ENCODE data around the gene DBN1. TPM values are rescaled to one million over a fixed set of nuclear protein-coding genes. Genes with fewer than 3 reads are reported as not detected.

DBN1 gene
- total and polyA plus RNA-seq, 7 experiments from 2014 or later, result 0.64 to 8.8 (median 2.2) TPM

DNA sequence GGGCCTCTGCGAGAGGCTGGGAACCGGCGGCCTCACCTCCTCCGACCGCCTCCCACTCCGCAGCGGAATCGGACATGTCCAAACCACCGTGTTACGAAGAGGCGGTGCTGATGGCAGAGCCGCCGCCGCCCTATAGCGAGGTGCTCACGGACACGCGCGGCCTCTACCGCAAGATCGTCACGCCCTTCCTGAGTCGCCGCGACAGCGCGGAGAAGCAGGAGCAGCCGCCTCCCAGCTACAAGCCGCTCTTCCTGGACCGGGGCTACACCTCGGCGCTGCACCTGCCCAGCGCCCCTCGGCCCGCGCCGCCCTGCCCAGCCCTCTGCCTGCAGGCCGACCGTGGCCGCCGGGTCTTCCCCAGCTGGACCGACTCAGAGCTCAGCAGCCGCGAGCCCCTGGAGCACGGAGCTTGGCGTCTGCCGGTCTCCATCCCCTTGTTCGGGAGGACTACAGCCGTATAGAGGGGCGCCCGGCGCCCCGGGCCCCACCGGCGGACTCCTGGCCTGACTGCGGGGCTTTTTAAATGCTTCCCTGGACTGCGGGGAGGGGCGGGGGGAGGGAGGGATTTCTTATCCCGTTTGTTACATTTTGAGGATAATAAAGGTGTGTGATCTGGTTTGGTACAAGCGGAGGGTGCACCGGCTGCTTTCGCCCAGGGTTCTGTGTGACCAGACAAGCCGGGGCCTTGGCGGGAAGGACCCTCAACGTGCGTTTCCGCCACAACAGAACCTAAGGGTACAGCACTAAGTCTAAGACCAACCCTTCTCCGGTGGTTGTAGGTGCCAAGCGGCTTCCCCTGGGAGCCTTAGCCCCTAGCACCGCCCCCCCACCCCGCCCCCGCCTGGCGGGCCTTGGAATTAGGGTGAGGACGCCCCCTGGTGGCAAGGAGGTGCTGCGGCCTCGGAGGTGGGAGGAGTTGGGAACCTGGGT is 17.5 kb downstream of the DBN1 start:
- H3K27me3 ChIP-seq (ENCODE audit: control insufficient read depth in 2 of 2, insufficient read depth in 2 of 2, low read length in 2 of 2), result no peaks in the 10 kb centered on the region
- peaks cover 0 to 11% (median 0%) of the 10 kb centered on the region in 11 donors for H3K9me3 Mint-ChIP-seq
- peak overlapping the region; percentile 80 to 92 (median 86) for H3K4me3 Mint-ChIP-seq
- H3K27ac Mint-ChIP-seq, result peak overlapping the region; percentile 28 to 95 (median 85)
- H3K27ac ChIP-seq (ENCODE audit: low read depth, low read length), result peak overlapping the region; percentile 97
- ChIA-PET POLR2A (interaction anchor here (0.6 to 23.1 kb wide), 18 partner anchors 9 to 152 kb away, joined by 3 to 804 read pairs (median 5); partner anchors contain the start of genes GRK6, PRELID1, PRR7 and RAB24), CTCF (interaction anchor here (0.5 to 8.1 kb wide), 27 partner anchors 8 to 201 kb away, joined by 3 to 189 read pairs (median 5); partner anchors contain the start of genes F12, GRK6, PDLIM7 and PFN3)
- H3K36me3 ChIP-seq (ENCODE audit: control insufficient read depth in 2 of 3, insufficient read depth in 3 of 3, low read length in 3 of 3), result peaks cover 0 to 4% (median 0%) of the 10 kb centered on the region in 3 experiments
- ATAC-seq (peak; percentile 56), DNase-seq (peak; percentile 73 to 93 (median 86))
- peaks cover 12% of the 10 kb centered on the region in 2 donors for H3K4me1 ChIP-seq (ENCODE audit: control insufficient read depth in 2 of 2, insufficient read depth in 2 of 2, low read length in 2 of 2)
- H3K36me3 Mint-ChIP-seq, result no peaks in the 10 kb centered on the region
- intact Hi-C loops (cut with micrococcal nuclease), result loop anchor here (1.0 to 10.0 kb wide), 15 partner anchors 23 to 606 kb away; partner anchors contain the start of genes GRK6 (in 2 of the 2), NSD1 (in 2 of the 2), DDX41 (in 1 of the 2) and PDLIM7 (in 1 of the 2)
- peaks cover 0 to 22% (median 0%) of the 10 kb centered on the region in 5 donors for H3K27me3 Mint-ChIP-seq
- peak overlapping the region; percentile 70 for H3K4me3 ChIP-seq (ENCODE audit: low read length)
- H3K9me3 ChIP-seq (ENCODE audit: control insufficient read depth in 2 of 3, low read length in 3 of 3), result no peaks in the 10 kb centered on the region
- peaks cover 10 to 27% (median 17%) of the 10 kb centered on the region in 7 donors for H3K4me1 Mint-ChIP-seq

GRCh38 chr5:177455036-177455660 is 18.3 kb downstream of the DBN1 start:
- peaks cover 0 to 4% (median 0%) of the 10 kb centered on the region in 3 experiments for H3K36me3 ChIP-seq (ENCODE audit: control insufficient read depth in 2 of 3, insufficient read depth in 3 of 3, low read length in 3 of 3)
- DNase-seq (peak; percentile 93 to 97 (median 94)), ATAC-seq (peak; percentile 70)
- Mint-ChIP-seq H3K27ac (peak overlapping the region in 8 of 9 donors; percentile 6 to 95 (median 60)), H3K4me3 (peak overlapping the region; percentile 66 to 92 (median 85)), H3K36me3 (no peaks in the 10 kb centered on the region), H3K4me1 (peaks cover 10 to 27% (median 17%) of the 10 kb centered on the region in 7 donors), H3K9me3 (peaks cover 0 to 11% (median 0%) of the 10 kb centered on the region in 11 donors), H3K27me3 (peaks cover 0 to 22% (median 0%) of the 10 kb centered on the region in 5 donors)
- H3K27me3 ChIP-seq (ENCODE audit: control insufficient read depth in 2 of 2, insufficient read depth in 2 of 2, low read length in 2 of 2), result no peaks in the 10 kb centered on the region
- peak overlapping the region; percentile 97 for H3K27ac ChIP-seq (ENCODE audit: low read depth, low read length)
- CTCF ChIA-PET, result interaction anchor here (0.5 to 8.1 kb wide), 27 partner anchors 9 to 201 kb away, joined by 3 to 189 read pairs (median 5); partner anchors contain the start of genes F12, GRK6, LMAN2 and PDLIM7
- POLR2A ChIA-PET, result interaction anchor here (0.6 to 23.1 kb wide), 17 partner anchors 9 to 151 kb away, joined by 3 to 804 read pairs (median 6); partner anchors contain the start of genes GRK6, PRELID1, PRR7 and RAB24
- intact Hi-C loops (cut with micrococcal nuclease), result loop anchor here (1.0 to 10.0 kb wide), 11 partner anchors 24 to 607 kb away; partner anchors contain the start of genes GRK6 (in 2 of the 2), NSD1 (in 2 of the 2), DDX41 (in 1 of the 2) and PDLIM7 (in 1 of the 2)
- H3K4me3 ChIP-seq (ENCODE audit: low read length), result peak overlapping the region; percentile 70
- peaks cover 12% of the 10 kb centered on the region in 2 donors for H3K4me1 ChIP-seq (ENCODE audit: control insufficient read depth in 2 of 2, insufficient read depth in 2 of 2, low read length in 2 of 2)
- no peaks in the 10 kb centered on the region for H3K9me3 ChIP-seq (ENCODE audit: control insufficient read depth in 2 of 3, low read length in 3 of 3)

- CTCF ChIA-PET, result interaction anchor here (0.7 to 8.1 kb wide), 21 partner anchors 9 to 144 kb away, joined by 3 to 189 read pairs (median 5); partner anchors contain the start of genes F12, GRK6, LMAN2 and PDLIM7
- DNase-seq (peak; percentile 83 to 98 (median 88)), ATAC-seq (peak; percentile 68)
- Histone ChIP-seq H3K36me3 (ENCODE audit: control insufficient read depth in 2 of 3, insufficient read depth in 3 of 3, low read length in 3 of 3) (peaks cover 0 to 4% (median 0%) of the 10 kb centered on the region in 3 experiments), H3K4me1 (ENCODE audit: control insufficient read depth in 2 of 2, insufficient read depth in 2 of 2, low read length in 2 of 2) (peaks cover 12% of the 10 kb centered on the region in 2 donors), H3K27me3 (ENCODE audit: control insufficient read depth in 2 of 2, insufficient read depth in 2 of 2, low read length in 2 of 2) (no peaks in the 10 kb centered on the region), H3K9me3 (ENCODE audit: control insufficient read depth in 2 of 3, low read length in 3 of 3) (no peaks in the 10 kb centered on the region), H3K27ac (ENCODE audit: low read depth, low read length) (peak overlapping the region; percentile 97), H3K4me3 (ENCODE audit: low read length) (peak overlapping the region; percentile 70)
- Mint-ChIP-seq H3K9me3 (peaks cover 0 to 11% (median 0%) of the 10 kb centered on the region in 11 donors), H3K4me3 (peak overlapping the region; percentile 66 to 92 (median 85)), H3K27ac (peak overlapping the region in 7 of 9 donors; percentile 51 to 95 (median 90)), H3K36me3 (no peaks in the 10 kb centered on the region), H3K4me1 (peaks cover 10 to 27% (median 17%) of the 10 kb centered on the region in 7 donors), H3K27me3 (peaks cover 0 to 22% (median 0%) of the 10 kb centered on the region in 5 donors)
- intact Hi-C loops (cut with micrococcal nuclease), result loop anchor here (1.0 to 10.0 kb wide), 14 partner anchors 8 to 608 kb away; partner anchors contain the start of genes GRK6 (in 2 of the 2), NSD1 (in 2 of the 2), DDX41 (in 1 of the 2) and PDLIM7 (in 1 of the 2)
- POLR2A ChIA-PET, result interaction anchor here (0.8 to 23.1 kb wide), 14 partner anchors 8 to 145 kb away, joined by 3 to 804 read pairs (median 6); partner anchors contain the start of genes GRK6 and PRR7
Measured at GRCh38 chr5:177454397-177455035, 18.9 kb downstream of the DBN1 start.

GRCh38 chr5:177453852-177454396 is 19.5 kb downstream of the DBN1 start:
- CTCF ChIA-PET, result interaction anchor here (0.9 to 8.1 kb wide), 11 partner anchors 10 to 144 kb away, joined by 3 to 189 read pairs (median 12); partner anchors contain the start of genes F12, GRK6, LMAN2 and PFN3
- POLR2A ChIA-PET, result interaction anchor here (0.6 to 23.1 kb wide), 11 partner anchors 7 to 105 kb away, joined by 3 to 804 read pairs (median 19); partner anchors contain the start of genes GRK6, PDLIM7 and PRR7
- intact Hi-C loops (cut with micrococcal nuclease), result loop anchor here (1.0 to 10.0 kb wide), 5 partner anchors 8 to 339 kb away; partner anchors contain the start of gene PRR7 (in 1 of the 2)
- H3K4me3 Mint-ChIP-seq, result peak overlapping the region; percentile 77 to 90 (median 83)
- H3K27me3 Mint-ChIP-seq, result peaks cover 0 to 22% (median 0%) of the 10 kb centered on the region in 5 donors
- peaks cover 0 to 4% (median 0%) of the 10 kb centered on the region in 3 experiments for H3K36me3 ChIP-seq (ENCODE audit: control insufficient read depth in 2 of 3, insufficient read depth in 3 of 3, low read length in 3 of 3)
- peak overlapping the region; percentile 70 for H3K4me3 ChIP-seq (ENCODE audit: low read length)
- no peaks in the 10 kb centered on the region for H3K36me3 Mint-ChIP-seq
- peak in 1 of 9 donors; percentile 46 for DNase-seq
- H3K27me3 ChIP-seq (ENCODE audit: control insufficient read depth in 2 of 2, insufficient read depth in 2 of 2, low read length in 2 of 2), result no peaks in the 10 kb centered on the region
- H3K4me1 ChIP-seq (ENCODE audit: control insufficient read depth in 2 of 2, insufficient read depth in 2 of 2, low read length in 2 of 2), result peaks cover 12% of the 10 kb centered on the region in 2 donors
- peaks cover 0 to 11% (median 0%) of the 10 kb centered on the region in 11 donors for H3K9me3 Mint-ChIP-seq
- no peak for ATAC-seq
- H3K27ac ChIP-seq (ENCODE audit: low read depth, low read length), result peak overlapping the region; percentile 97
- H3K27ac Mint-ChIP-seq, result peak overlapping the region; percentile 72 to 94 (median 90)
- peaks cover 10 to 28% (median 18%) of the 10 kb centered on the region in 7 donors for H3K4me1 Mint-ChIP-seq
- H3K9me3 ChIP-seq (ENCODE audit: control insufficient read depth in 2 of 3, low read length in 3 of 3), result no peaks in the 10 kb centered on the region

Data from naive thymus-derived CD4-positive, alpha-beta T cell (primary cell).